HepG2 (cell line): Measurements from ENCODE around the gene DISP2. TPM values are rescaled to one million over a fixed set of nuclear protein-coding genes. Genes with fewer than 3 reads are reported as not detected.

Experiments used
- BCL6 ChIP-seq: IDR thresholded peaks from 2 replicates; pipeline ENCODE4 v1.6.1; 2016; ENCODE audit warnings: missing genetic modification reagents, missing compliant biosample characterization
- HNRNPL ChIP-seq: fragments of 200-400 bp; formaldehyde crosslinking; IDR thresholded peaks from 2 replicates; pipeline ENCODE4 v1.6.1; 2017; ENCODE audit warnings: mild to moderate bottlenecking, low read depth, low read length
- MTA3 ChIP-seq: sonication (generic); formaldehyde crosslinking; IDR thresholded peaks from 2 replicates; pipeline ENCODE4 v1.4.0; 2020; ENCODE audit warnings: missing genetic modification reagents
- NFYC ChIP-seq: IDR thresholded peaks from 2 replicates; pipeline ENCODE4 v1.6.1; 2016; ENCODE audit warnings: missing genetic modification reagents, missing compliant biosample characterization
- RAD51 ChIP-seq: fragments of 450-650 bp; IDR thresholded peaks from 2 replicates; pipeline ENCODE4 v1.6.1; 2016; ENCODE audit warnings: borderline replicate concordance
- RARG ChIP-seq: sonication (generic); formaldehyde crosslinking; IDR thresholded peaks from 2 replicates; pipeline ENCODE4 v1.4.0; 2020; ENCODE audit warnings: low read depth, mild to moderate bottlenecking, missing genetic modification reagents
- REXO4 ChIP-seq: sonication (generic); formaldehyde crosslinking; IDR thresholded peaks from 2 replicates; pipeline ENCODE4 v1.8.0; 2022; ENCODE audit warnings: missing genetic modification reagents, mild to moderate bottlenecking, borderline replicate concordance
- SSRP1 ChIP-seq: IDR thresholded peaks from 2 replicates; pipeline ENCODE4 v1.6.1; 2016; ENCODE audit warnings: control low read depth
- U2AF2 ChIP-seq: fragments of 200-400 bp; formaldehyde crosslinking; IDR thresholded peaks from 2 replicates; pipeline ENCODE4 v1.6.1; 2017; ENCODE audit warnings: low read depth, mild to moderate bottlenecking, low read length
- ZBTB42 ChIP-seq: sonication (generic); formaldehyde crosslinking; IDR thresholded peaks from 2 replicates; pipeline ENCODE4 v1.5.0; 2020; ENCODE audit warnings: mild to moderate bottlenecking, missing genetic modification reagents
- ZNF12 ChIP-seq: sonication (generic); formaldehyde crosslinking; IDR thresholded peaks from 2 replicates; pipeline ENCODE4 v1.5.0; 2020; ENCODE audit warnings: missing genetic modification reagents
- ZNF224 ChIP-seq: sonication (generic); formaldehyde crosslinking; IDR thresholded peaks from 2 replicates; pipeline ENCODE4 v1.5.0; 2020; ENCODE audit warnings: mild to moderate bottlenecking, missing genetic modification reagents
- ZNF264 ChIP-seq: sonication (generic); formaldehyde crosslinking; IDR thresholded peaks from 2 replicates; pipeline ENCODE4 v1.4.0; 2020; ENCODE audit warnings: missing genetic modification reagents
- ZNF776 ChIP-seq: sonication (generic); formaldehyde crosslinking; IDR thresholded peaks from 2 replicates; pipeline ENCODE4 v1.4.0; 2020; ENCODE audit warnings: mild to moderate bottlenecking, missing genetic modification reagents
- polyA plus RNA-seq, 8 experiments: library from polyadenylated mRNA; depleted of rRNA in 3 of 8; stranded (reverse) in 7 of 8; unstranded in 1 of 8; fragments of >200 nt; fragmentation: Illumina TruSeq in 4 of 8; extraction: Trizol in 4 of 8; gene quantifications; 2 replicates each; pipeline versions ENCODE4 v1.2.1 to v1.2.3, GENCODE V29; 2011 to 2016; ENCODE audit warnings: low read depth in 4 of 8, missing spikeins in 1 of 8, mixed read lengths in 1 of 8; ENCODE audit not compliant: insufficient read depth in 1 of 8
- total RNA-seq, 5 experiments: library from RNA; depleted of rRNA; stranded (reverse); fragments of >200 nt; fragmentation: Illumina TruSeq; extraction: Trizol; gene quantifications; 2 replicates each; pipeline ENCODE4 v1.2.3, GENCODE V29; 2016; ENCODE audit warnings: low read depth in 1 of 5
- TF ChIP-seq, protein P1 (sequence below): sonication (generic); formaldehyde crosslinking; IDR thresholded peaks from 2 replicates; pipeline ENCODE4 v1.8.0; 2022; ENCODE audit warnings: missing genetic modification reagents, mild to moderate bottlenecking, inconsistent platforms, borderline replicate concordance
- TF ChIP-seq, protein P2 (sequence below): sonication (generic); formaldehyde crosslinking; IDR thresholded peaks from 2 replicates; pipeline ENCODE4; 2020; ENCODE audit warnings: missing genetic modification reagents, mild to moderate bottlenecking, borderline replicate concordance
- TF ChIP-seq, protein P3 (sequence below): sonication (generic); formaldehyde crosslinking; IDR thresholded peaks from 2 replicates; pipeline ENCODE4 v1.4.0; 2020; ENCODE audit warnings: missing genetic modification reagents
- TF ChIP-seq, protein P4 (sequence below): sonication (generic); formaldehyde crosslinking; IDR thresholded peaks from 2 replicates; pipeline ENCODE4 v1.5.1; 2020; ENCODE audit warnings: mild to moderate bottlenecking, missing genetic modification reagents, borderline replicate concordance

Gene DISP2
- total and polyA plus RNA-seq, 2 of the 13 experiments (the other 11 are each of a cell fraction or from before 2014, with no cell fraction given): 0.09 to 0.32 TPM

DNA sequence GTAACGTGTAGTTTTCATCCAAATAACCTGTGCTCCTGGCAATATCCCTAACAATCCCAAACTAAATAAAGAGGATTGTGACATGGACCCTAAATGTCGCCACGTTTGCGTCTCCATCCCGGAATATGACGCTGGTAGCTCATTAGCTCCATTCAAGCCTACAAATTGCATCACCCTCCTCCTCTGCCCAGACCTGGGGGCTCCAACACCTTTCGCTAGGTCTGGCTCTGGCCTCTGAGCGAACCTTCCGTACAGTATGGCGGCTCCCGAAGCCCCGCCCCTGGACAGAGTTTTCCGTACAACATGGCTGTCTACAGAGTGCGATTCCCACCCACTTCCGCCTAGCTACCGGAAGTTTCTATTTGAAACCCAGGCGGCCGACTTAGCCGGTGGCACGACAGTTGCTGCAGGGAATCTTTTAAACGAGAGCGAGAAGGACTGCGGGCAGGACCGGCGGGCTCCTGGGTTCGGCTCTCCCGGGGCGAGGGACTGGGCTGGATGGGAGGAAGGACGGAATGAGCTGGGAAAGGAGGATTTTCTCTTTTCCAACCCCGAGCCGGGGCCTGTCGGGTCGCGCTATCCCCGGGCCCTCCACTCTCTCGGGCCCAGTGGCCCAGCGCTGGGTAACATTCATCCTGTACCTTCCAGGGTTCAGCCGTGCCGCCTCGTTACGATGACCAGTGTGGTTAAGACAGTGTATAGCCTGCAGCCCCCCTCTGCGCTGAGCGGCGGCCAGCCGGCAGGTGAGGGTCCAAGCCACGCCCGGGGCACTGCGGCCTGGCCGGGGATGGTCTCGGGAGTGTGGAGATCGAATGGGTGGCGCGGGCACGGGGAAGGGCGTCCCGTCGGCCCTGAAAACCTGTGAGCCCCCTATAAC is 24.8 kb downstream of the DISP2 start, which contains the start of gene KNSTRN (continued):
- TF ChIP-seq RARG (no peak), SSRP1 (CRISPR knock-in tag) (no peak), BCL6 (CRISPR knock-in tag) (no peak), ZNF264 (CRISPR knock-in tag) (0 out of 2 replicates have a peak, but pooled peaks have one; percentile 24), REXO4 (no peak), ZNF12 (no peak), RAD51 (no peak), ZNF224 (CRISPR knock-in tag) (peak; percentile 82; the same call in 1 of the 2 replicates), MTA3 (CRISPR knock-in tag) (no peak), ZBTB42 (CRISPR knock-in tag) (no peak), ZNF776 (no peak), NFYC (CRISPR knock-in tag) (no peak), HNRNPL (no peak), U2AF2 (no peak)
- TF ChIP-seq, protein P1, sequence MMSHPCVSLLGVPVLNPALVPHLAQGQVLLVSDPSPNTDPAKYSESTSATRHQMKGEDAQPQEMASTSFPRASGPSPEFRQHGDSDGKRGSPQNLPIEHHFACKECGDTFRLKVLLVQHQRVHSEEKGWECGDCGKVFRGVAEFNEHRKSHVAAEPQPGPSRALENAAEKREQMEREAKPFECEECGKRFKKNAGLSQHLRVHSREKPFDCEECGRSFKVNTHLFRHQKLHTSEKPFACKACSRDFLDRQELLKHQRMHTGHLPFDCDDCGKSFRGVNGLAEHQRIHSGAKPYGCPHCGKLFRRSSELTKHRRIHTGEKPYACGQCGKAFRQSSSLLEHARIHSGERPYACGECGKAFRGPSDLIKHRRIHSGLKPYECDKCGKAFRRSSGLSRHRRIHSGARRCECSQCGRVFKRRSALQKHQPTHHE: no peak
- TF ChIP-seq, protein P2, sequence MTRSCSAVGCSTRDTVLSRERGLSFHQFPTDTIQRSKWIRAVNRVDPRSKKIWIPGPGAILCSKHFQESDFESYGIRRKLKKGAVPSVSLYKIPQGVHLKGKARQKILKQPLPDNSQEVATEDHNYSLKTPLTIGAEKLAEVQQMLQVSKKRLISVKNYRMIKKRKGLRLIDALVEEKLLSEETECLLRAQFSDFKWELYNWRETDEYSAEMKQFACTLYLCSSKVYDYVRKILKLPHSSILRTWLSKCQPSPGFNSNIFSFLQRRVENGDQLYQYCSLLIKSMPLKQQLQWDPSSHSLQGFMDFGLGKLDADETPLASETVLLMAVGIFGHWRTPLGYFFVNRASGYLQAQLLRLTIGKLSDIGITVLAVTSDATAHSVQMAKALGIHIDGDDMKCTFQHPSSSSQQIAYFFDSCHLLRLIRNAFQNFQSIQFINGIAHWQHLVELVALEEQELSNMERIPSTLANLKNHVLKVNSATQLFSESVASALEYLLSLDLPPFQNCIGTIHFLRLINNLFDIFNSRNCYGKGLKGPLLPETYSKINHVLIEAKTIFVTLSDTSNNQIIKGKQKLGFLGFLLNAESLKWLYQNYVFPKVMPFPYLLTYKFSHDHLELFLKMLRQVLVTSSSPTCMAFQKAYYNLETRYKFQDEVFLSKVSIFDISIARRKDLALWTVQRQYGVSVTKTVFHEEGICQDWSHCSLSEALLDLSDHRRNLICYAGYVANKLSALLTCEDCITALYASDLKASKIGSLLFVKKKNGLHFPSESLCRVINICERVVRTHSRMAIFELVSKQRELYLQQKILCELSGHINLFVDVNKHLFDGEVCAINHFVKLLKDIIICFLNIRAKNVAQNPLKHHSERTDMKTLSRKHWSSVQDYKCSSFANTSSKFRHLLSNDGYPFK (CRISPR knock-in tag): peak; percentile 72; the same call in 1 of the 2 replicates
- TF ChIP-seq, protein P3, sequence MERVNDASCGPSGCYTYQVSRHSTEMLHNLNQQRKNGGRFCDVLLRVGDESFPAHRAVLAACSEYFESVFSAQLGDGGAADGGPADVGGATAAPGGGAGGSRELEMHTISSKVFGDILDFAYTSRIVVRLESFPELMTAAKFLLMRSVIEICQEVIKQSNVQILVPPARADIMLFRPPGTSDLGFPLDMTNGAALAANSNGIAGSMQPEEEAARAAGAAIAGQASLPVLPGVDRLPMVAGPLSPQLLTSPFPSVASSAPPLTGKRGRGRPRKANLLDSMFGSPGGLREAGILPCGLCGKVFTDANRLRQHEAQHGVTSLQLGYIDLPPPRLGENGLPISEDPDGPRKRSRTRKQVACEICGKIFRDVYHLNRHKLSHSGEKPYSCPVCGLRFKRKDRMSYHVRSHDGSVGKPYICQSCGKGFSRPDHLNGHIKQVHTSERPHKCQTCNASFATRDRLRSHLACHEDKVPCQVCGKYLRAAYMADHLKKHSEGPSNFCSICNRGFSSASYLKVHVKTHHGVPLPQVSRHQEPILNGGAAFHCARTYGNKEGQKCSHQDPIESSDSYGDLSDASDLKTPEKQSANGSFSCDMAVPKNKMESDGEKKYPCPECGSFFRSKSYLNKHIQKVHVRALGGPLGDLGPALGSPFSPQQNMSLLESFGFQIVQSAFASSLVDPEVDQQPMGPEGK (CRISPR knock-in tag): peak; percentile 56; the same call in 1 of the 2 replicates
- TF ChIP-seq, protein P4, sequence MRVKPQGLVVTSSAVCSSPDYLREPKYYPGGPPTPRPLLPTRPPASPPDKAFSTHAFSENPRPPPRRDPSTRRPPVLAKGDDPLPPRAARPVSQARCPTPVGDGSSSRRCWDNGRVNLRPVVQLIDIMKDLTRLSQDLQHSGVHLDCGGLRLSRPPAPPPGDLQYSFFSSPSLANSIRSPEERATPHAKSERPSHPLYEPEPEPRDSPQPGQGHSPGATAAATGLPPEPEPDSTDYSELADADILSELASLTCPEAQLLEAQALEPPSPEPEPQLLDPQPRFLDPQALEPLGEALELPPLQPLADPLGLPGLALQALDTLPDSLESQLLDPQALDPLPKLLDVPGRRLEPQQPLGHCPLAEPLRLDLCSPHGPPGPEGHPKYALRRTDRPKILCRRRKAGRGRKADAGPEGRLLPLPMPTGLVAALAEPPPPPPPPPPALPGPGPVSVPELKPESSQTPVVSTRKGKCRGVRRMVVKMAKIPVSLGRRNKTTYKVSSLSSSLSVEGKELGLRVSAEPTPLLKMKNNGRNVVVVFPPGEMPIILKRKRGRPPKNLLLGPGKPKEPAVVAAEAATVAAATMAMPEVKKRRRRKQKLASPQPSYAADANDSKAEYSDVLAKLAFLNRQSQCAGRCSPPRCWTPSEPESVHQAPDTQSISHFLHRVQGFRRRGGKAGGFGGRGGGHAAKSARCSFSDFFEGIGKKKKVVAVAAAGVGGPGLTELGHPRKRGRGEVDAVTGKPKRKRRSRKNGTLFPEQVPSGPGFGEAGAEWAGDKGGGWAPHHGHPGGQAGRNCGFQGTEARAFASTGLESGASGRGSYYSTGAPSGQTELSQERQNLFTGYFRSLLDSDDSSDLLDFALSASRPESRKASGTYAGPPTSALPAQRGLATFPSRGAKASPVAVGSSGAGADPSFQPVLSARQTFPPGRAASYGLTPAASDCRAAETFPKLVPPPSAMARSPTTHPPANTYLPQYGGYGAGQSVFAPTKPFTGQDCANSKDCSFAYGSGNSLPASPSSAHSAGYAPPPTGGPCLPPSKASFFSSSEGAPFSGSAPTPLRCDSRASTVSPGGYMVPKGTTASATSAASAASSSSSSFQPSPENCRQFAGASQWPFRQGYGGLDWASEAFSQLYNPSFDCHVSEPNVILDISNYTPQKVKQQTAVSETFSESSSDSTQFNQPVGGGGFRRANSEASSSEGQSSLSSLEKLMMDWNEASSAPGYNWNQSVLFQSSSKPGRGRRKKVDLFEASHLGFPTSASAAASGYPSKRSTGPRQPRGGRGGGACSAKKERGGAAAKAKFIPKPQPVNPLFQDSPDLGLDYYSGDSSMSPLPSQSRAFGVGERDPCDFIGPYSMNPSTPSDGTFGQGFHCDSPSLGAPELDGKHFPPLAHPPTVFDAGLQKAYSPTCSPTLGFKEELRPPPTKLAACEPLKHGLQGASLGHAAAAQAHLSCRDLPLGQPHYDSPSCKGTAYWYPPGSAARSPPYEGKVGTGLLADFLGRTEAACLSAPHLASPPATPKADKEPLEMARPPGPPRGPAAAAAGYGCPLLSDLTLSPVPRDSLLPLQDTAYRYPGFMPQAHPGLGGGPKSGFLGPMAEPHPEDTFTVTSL (CRISPR knock-in tag): no peak
